Pons (tissue), 1 donor: ENCODE measurements around the gene FAIM2.

ENCODE experiments used
- DNase-seq: peaks from one replicate; pipeline ENCODE4 v3.0.0-alpha.2; 2016; ENCODE audit warnings: low spot score

FAIM2 gene

GRCh38 chr12:49917788-49918173 is 14.1 kb upstream of the FAIM2 start:
- DNase-seq, result no peak

- no peak for DNase-seq
These were observed 13.6 kb upstream of the FAIM2 start for GRCh38 chr12:49917166-49917787.

GRCh38 chr12:49916129-49916919 is 12.6 kb upstream of the FAIM2 start:
- no peak for DNase-seq

GRCh38 chr12:49912345-49913255 is 8.9 kb upstream of the FAIM2 start:
- DNase-seq, result no peak

- no peak for DNase-seq
These were observed 7.5 kb upstream of the FAIM2 start for GRCh38 chr12:49911213-49911605.

GRCh38 chr12:49910331-49911212 is 6.9 kb upstream of the FAIM2 start:
- no peak for DNase-seq

- DNase-seq, result no peak
These were observed 6.1 kb upstream of the FAIM2 start for GRCh38 chr12:49909826-49910225.

GRCh38 chr12:49909356-49909755 is 5.7 kb upstream of the FAIM2 start:
- DNase-seq, result no peak

- DNase-seq, result peak; percentile 60
These were observed 3.7 kb upstream of the FAIM2 start for GRCh38 chr12:49907352-49907751.

- DNase-seq, result no peak
These were observed 2.1 kb upstream of the FAIM2 start for GRCh38 chr12:49905718-49906314.

GRCh38 chr12:49904601-49905000 is 901 bp upstream of the FAIM2 start:
- no peak for DNase-seq

GRCh38 chr12:49903351-49903699 is 375 bp downstream of the FAIM2 start:
- DNase-seq, result no peak

- peak; percentile 70 for DNase-seq
These were observed 1.0 kb downstream of the FAIM2 start for GRCh38 chr12:49902399-49903350.

- no peak for DNase-seq
These were observed 1.7 kb downstream of the FAIM2 start for GRCh38 chr12:49901986-49902385.

GRCh38 chr12:49901026-49901425 is 2.7 kb downstream of the FAIM2 start:
- no peak for DNase-seq

GRCh38 chr12:49900371-49900770 is 3.3 kb downstream of the FAIM2 start:
- no peak for DNase-seq

GRCh38 chr12:49899921-49900320 is 3.8 kb downstream of the FAIM2 start:
- DNase-seq, result no peak

- DNase-seq, result no peak
These were observed 4.3 kb downstream of the FAIM2 start for GRCh38 chr12:49899286-49899843.

GRCh38 chr12:49897276-49897675 is 6.4 kb downstream of the FAIM2 start:
- no peak for DNase-seq

- DNase-seq, result no peak
These were observed 7.9 kb downstream of the FAIM2 start for GRCh38 chr12:49895773-49896172.
